ENCODE results near the gene PSMB2. TPM values are rescaled to one million over a fixed set of nuclear protein-coding genes. Genes with fewer than 3 reads are reported as not detected.

Gene PSMB2
- total and polyA plus RNA-seq, 2 donors from 2014 or later = 44.1 to 78.0 TPM

GRCh38 chr1:35611655-35612054 lies 29.7 kb downstream of the PSMB2 start:
- DNase-seq (no peak), FAIRE-seq (no peak)
- H3K9ac ChIP-seq (ENCODE audit: low read length in 3 of 3) = no peak overlapping the region
- no peaks in the 10 kb centered on the region for H3K9me3 ChIP-seq (ENCODE audit: control insufficient read depth in 2 of 3, insufficient read depth in 1 of 3, low read length in 3 of 3)
- H3K4me1 ChIP-seq (ENCODE audit: control insufficient read depth in 2 of 3, insufficient read depth in 2 of 3, low read depth in 1 of 3, low read length in 3 of 3) = no peaks in the 10 kb centered on the region
- H3K4me3 ChIP-seq (ENCODE audit: low read length in 3 of 3) = no peak overlapping the region
- H3K27me3 ChIP-seq (ENCODE audit: control insufficient read depth, insufficient read depth, low read length) = no peaks in the 10 kb centered on the region
- no peak for TF ChIP-seq CTCF (IDR thresholded peaks at IDR 0.05; ENCODE audit: borderline replicate concordance, extremely low read depth, insufficient read depth)
- peaks cover 7 to 27% (median 10%) of the 10 kb centered on the region in 3 donors for H3K36me3 ChIP-seq (ENCODE audit: control insufficient read depth in 2 of 3, insufficient read depth in 3 of 3, low read length in 3 of 3)
- intact Hi-C loops (cut with DNase I) = no loop called here
- H3K27ac ChIP-seq (ENCODE audit: low read depth in 2 of 2, low read length in 2 of 2) = no peak overlapping the region

- no peaks in the 10 kb centered on the region for H3K9me3 ChIP-seq (ENCODE audit: control insufficient read depth in 2 of 3, insufficient read depth in 1 of 3, low read length in 3 of 3)
- no peaks in the 10 kb centered on the region for H3K27me3 ChIP-seq (ENCODE audit: control insufficient read depth, insufficient read depth, low read length)
- DNase-seq = no peak
- no peak for TF ChIP-seq CTCF (IDR thresholded peaks at IDR 0.05; ENCODE audit: borderline replicate concordance, extremely low read depth, insufficient read depth)
- H3K27ac ChIP-seq (ENCODE audit: low read depth in 2 of 2, low read length in 2 of 2) = no peak overlapping the region
- H3K36me3 ChIP-seq (ENCODE audit: control insufficient read depth in 2 of 3, insufficient read depth in 3 of 3, low read length in 3 of 3) = peaks cover 14 to 29% (median 28%) of the 10 kb centered on the region in 3 donors
- no peak overlapping the region for H3K4me3 ChIP-seq (ENCODE audit: low read length in 3 of 3)
- FAIRE-seq = no peak
- intact Hi-C loops (cut with DNase I) = no loop called here
- no peak overlapping the region for H3K9ac ChIP-seq (ENCODE audit: low read length in 3 of 3)
- H3K4me1 ChIP-seq (ENCODE audit: control insufficient read depth in 2 of 3, insufficient read depth in 2 of 3, low read depth in 1 of 3, low read length in 3 of 3) = no peaks in the 10 kb centered on the region
Measured at GRCh38 chr1:35605867-35606182, 35.5 kb downstream of the PSMB2 start.

- intact Hi-C loops (cut with DNase I) = no loop called here
- no peak for TF ChIP-seq CTCF (IDR thresholded peaks at IDR 0.05; ENCODE audit: borderline replicate concordance, extremely low read depth, insufficient read depth)
- Histone ChIP-seq H3K27ac (ENCODE audit: low read depth in 2 of 2, low read length in 2 of 2) (no peak overlapping the region), H3K4me1 (ENCODE audit: control insufficient read depth in 2 of 3, insufficient read depth in 2 of 3, low read depth in 1 of 3, low read length in 3 of 3) (no peaks in the 10 kb centered on the region), H3K4me3 (ENCODE audit: low read length in 3 of 3) (no peak overlapping the region), H3K27me3 (ENCODE audit: control insufficient read depth, insufficient read depth, low read length) (no peaks in the 10 kb centered on the region), H3K36me3 (ENCODE audit: control insufficient read depth in 2 of 3, insufficient read depth in 3 of 3, low read length in 3 of 3) (peaks cover 14 to 29% (median 28%) of the 10 kb centered on the region in 3 donors), H3K9ac (ENCODE audit: low read length in 3 of 3) (no peak overlapping the region), H3K9me3 (ENCODE audit: control insufficient read depth in 2 of 3, insufficient read depth in 1 of 3, low read length in 3 of 3) (no peaks in the 10 kb centered on the region)
- no peak for FAIRE-seq
- DNase-seq = no peak
Measured at GRCh38 chr1:35605071-35605866, 36.1 kb downstream of the PSMB2 start.
